Measurements from ENCODE around the gene RHOA.
"Not testable (repeated sequence)": the region's sequence is repeated elsewhere in the genome, so short reads cannot be mapped to it uniquely, and the experiment has no call there.

The RHOA gene

DNA sequence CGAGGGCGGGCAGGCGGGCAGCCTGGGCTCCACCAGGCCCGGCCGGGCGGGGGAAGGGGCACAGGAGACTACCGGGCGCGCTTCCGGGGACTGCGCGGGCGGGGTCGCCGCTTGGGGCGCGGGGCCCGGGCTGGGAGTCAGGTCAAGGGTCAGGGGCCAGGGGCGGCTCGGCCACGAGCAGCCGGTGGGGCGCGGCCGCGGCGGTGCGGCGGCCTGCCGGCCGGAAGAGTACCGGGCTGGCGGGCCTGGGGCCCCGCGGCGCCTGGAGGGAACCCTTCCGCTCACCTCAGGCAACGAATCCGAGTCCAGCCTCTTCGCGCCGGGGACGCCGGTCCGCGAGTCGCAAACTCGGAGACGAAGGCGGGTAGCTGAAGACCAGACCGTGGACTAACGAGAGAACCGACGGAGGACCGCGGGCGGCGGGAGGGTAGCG, 225 bp downstream of the RHOA start:
- no peak for DNase-seq (ENCODE audit: low spot score)

DNA sequence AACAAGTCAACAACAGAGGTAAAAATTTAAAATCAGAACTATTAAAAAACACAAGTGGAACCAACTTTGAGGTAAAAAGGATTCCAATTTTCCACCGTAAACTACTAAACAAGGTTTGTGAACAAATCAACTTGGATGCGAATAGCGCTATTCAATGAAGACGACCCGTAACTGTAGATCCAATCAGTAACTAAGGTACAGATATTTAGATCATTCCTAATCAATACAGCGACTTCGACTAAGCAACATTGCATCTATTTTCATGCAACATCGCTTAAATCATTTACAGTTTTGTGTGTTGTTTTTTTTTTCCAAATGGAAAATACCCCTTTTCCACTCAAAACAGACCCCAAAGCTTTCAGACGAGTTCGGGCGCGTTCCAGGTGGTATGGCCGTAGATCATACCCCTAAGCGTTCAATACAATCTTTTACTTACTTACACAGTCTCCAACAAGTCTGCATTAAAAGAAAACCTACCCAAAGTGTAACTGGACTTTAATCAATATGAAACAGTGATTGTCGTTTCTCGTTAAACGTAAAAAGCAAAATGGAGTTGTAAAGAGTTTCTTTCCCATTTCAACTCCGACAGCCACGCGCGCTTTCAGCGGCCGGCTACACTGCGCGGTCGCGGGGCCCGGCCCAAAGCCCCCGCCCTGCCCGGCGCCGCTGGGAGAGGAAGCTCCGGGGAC, 786 bp downstream of the RHOA start:
- DNase-seq (ENCODE audit: low spot score): no peak

DNA sequence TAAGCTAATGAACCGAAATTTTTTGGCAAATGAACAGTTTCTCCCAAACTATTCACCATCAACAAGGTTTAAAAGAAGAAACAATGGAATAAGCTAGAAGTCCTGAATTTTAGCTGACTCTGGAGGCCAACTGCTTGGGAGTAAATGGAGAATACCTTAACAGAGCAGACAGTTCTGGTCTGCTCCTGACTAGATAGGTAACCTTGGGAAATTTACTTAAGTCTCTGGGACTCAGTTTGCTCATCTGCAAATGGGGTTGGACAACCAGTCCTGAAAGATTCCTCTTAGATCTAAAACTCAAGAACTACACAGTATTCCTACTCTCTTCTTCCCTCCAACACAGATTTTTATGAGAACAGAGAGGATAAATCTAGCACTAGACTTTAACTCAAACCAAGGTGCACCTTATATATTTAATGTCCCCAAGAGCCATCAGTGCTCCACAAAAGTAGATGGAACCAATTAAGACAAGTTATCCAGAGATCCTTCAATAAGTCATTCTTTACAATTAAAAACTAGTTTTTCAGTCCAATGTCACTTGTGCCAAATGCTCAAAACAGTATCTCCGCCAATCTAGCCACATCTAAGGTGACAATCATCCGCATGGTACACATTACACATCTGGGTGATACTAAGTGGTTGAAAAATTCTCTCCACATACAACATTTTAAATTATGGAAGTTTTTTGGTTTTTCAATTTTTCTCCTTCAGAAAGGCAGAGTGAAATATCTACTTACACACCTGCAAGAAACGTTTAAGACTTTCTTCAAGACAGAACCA, 1.5 kb downstream of the RHOA start:
- DNase-seq (ENCODE audit: low spot score): no peak

DNA sequence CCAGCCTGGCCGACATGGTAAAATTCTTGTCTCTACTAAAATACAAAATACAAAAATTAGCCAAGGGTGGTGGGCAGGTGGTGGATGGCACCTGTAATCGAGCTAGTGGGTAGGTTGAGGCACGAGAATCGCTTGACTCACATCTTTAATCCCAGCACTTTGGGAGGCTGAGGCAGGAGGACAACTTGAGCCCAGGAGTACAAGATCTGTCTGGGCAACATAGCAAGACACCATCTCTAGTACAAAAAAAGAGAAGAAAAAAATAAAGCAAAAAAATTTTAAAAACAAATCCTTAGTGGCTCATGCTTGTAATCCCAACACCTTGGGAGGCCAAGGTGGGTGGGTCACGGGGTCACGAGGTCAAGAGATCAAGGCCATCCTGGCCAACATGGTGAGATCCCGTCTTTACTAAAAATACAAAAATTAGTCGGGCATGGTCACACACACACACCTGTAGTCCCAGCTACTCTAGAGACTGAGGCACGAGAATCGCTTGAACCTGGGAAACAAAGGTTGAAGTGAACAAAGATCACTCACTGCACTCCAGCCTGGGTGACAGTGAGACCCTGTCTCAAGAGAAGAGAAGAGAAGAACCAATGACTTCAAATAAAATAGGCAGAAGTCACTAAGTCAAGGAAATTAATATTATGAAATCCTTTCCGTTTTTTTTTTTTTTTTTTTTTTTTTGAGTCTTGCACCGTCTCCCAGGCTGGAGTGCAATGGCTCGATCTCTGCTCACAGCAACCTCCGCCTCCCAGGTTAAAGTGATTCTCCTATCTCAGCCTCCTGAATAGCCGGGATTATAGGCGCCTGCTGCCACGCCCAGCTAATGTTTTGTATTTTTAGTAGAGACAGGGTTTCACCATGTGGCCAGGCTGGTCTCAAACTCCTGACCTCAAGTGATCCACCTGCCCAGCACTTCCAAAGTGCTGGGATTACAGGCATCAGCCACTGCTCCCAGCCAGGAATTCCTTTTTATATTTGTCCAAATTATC, 4.9 kb downstream of the RHOA start:
- no peak for DNase-seq (ENCODE audit: low spot score)

DNA sequence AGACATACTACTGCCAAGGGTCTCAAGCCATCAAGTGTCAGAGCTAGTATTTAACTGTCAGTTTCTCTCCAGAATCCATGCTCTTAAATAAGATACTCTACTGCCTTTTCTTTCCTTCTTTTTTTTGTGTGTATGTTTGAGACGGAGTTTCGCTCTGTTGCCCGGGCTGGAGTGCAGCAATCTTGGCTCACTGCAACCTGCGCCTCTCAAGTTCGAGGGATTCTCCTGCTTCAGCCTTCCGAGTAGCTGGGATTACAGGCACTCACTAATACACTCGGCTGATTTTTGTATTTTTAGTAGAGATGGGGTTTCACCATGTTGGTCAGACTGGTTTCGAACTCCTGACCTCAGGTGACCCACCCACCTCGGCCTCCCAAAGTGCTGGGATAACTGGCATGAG, 6.2 kb downstream of the RHOA start:
- DNase-seq (ENCODE audit: low spot score): not testable (repeated sequence)

DNA sequence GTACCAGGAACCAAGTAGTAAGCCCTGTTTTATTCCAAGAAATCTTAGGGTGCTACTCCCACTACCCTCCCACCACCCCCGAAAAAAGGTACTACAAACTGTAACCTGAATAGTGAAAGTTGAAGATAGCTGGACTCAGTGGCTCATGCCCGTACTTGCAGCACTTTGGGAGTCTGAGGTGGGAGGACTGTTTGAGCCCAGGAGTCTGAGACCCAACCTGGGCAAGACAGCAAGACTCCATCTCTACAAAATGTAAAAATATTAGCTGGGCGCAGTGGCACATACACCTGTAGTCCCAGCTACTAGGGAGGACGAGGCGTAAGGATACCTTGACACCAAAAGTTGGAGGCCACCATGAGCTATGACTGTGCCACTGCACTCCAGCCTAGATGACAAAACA, 7.9 kb downstream of the RHOA start:
- no peak for DNase-seq (ENCODE audit: low spot score)

DNA sequence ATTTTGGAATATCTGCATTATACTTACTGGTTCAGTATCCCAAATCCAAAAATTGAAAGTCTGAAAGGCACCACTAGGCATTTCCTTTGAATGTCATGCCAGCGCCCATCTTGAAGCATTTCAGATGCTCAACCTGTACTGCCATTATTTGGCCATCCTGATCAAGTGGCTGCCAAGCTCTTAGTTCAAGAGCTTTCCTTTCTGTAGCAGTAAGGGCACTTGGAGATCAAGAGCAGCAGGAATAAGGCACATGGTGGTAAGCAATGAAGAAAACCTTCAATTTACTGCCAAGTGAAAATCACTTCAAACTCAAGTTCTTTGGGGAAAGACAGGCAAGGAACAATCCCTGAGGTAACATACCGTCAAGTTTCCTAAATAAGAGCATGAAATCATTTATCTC, 10.0 kb downstream of the RHOA start:
- no peak for DNase-seq (ENCODE audit: low spot score)

DNA sequence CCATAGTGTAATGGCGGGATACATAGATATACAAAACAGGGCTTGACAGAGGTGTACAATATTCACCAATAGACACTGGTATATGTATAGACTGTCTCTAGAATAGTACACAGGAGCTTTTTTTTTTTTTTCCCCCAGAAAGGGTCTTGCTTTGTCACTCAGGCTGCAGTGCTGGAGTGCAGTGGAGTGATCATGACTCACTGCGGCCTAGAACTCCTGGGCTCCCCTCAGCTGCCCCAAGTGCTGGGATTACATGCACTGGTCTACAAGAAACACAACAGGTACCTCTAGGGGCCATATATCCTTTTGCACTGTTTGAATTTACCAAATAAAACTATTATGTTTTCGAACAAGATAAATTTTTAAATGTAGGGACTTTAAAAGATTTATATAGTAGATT, 12.3 kb downstream of the RHOA start:
- DNase-seq (ENCODE audit: low spot score): no peak

DNA sequence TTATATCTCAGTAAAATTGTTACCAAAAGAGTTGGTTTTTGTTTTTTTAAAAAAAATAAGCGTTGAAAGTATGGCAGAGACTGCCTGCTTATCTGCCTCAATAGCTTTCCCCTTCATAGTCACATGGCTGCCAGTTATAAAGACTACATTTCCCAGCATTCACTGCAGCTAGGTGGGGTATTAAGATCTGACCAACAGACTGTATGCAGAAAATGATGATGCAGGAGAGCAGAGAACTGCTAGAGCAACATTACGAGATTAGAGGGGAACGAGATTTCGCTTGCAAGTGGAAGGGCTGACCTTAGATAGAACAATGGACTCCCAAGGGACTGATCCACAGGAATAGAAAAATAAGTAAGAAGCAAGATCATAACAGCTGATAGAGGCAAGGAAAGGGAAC, 14.3 kb downstream of the RHOA start:
- DNase-seq (ENCODE audit: low spot score): no peak

DNA sequence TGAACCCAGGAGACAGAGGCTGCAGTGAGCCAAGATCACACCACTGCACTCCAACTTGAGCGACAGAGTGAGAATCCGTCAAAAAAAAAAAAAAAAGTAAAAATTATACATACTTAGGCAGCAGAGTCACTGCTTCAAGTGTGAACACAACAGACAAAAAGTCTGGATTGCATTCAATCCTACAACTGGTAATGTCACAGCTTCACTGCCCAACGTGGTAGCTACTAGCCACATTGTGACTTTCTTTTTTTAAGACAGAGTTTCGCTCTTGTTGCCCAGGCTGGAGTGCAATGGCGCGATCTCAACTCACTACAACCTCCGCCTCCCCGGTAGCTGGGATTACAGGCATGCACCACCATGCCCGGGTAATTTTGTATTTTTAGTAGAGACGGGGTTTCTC, 20.5 kb downstream of the RHOA start:
- not testable (repeated sequence) for DNase-seq (ENCODE audit: low spot score)

DNA sequence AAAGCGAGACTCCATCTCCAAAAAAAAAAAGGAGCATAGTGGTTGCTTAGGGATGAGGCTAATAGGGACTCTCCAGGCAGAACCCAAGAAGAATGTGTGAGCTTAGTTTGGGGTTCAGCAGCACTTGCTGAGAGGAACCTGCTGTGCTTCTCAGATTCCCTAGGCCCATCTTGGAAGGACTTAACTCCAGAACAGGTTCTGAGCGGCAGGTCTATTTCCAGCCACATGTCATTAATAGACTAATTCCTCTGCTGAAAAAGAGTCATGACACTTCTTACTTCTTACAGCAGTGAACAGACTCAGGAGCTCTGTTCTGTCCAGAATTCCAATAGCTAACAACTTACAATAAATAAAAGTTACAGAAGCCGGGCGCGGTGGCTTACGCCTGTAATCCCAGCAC, 22.5 kb downstream of the RHOA start:
- no peak for DNase-seq (ENCODE audit: low spot score)

DNA sequence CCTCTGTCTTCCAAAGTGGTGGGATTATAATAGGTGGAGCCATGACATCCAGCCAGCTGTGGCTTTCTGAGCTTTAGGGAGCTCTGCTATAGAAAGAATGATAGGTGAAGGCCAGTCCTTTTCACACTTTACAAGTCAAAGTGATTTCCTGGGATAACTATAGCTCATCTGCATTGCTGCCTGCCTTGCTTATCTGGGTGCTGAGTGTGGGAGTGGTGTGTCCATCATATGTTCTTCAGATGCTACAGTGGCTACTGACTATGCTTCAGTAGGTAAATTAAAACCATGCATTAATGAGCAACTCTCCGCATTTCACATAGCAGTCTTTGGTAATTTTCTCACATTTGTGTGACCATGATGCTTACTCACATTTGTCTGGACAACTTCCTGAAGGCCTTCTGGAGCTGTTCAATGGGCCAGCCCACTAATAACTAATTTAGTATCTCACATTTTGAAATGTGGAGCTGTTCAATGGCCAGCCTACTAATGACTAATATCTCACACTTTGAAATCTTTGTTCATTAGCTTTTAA, 23.4 kb downstream of the RHOA start:
- no peak for DNase-seq (ENCODE audit: low spot score)

DNA sequence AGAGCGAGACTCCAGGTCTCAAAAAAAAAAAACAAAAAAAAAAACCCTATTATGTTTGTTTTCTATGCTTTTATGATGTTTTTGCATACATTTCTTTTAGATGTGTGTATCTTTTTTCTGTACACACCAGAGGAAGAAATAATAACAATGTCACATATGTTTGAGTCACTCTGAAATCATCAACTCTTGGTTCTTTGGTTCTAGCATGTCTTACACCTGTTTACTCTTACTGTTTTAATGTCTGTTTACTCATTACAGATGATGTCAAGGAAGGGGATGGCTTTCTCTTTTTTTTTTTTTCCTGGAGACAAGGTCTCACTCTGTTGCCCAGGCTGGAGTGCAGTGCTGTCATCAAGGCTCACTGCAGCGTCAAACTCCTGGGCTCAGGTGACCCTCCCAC, 24.1 kb downstream of the RHOA start:
- no peak for DNase-seq (ENCODE audit: low spot score)

DNA sequence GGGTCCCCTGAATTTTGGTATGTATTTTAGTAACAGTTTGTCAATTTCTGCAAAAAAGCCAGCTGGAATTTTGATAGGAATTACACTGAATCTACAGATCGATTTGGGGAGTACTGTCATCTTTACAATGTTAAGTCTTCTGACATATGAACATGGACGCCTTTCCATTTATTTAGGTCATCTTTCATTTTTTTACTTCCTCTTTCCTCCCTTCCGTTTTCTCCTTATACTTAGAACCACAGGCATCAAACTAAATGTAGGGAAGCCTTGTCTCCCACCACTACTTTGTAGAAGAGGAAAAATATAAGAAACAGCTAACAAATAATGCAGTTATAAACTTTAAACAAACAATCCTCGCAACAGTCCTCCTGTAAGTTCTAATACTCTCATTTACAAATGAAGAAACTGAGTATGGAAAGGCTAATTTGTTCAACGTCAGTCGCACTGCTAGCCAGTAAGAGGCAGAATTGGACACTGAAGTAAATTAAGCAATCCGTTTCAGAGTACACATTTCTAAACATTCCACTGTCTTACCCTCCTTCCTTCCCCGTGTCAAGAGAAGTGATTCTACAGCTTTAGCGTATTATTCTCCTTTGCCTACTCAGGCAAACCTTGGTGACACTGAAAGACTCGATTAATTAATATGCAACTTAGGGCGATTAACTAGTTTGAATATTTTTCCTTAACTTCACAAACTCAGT, 25.6 kb downstream of the RHOA start:
- no peak for DNase-seq (ENCODE audit: low spot score)

DNA sequence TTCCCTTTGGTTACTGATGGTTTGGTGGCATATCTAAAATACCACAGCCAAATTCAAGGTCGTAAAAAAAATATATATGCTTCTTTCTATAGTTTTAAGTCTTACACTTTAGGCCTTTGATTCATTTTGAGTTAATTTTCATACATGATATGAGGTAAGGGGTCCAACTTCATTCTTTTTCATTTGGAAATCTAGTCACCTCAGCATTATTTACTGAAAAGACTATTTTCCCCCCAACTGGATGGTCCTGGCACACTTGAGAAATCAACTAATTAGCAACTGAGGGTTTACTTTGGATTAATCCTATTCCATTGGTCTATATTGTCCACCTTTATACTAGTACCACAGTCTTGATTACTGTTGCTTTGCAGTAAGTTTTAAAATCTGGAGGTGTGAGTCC, 26.2 kb downstream of the RHOA start:
- DNase-seq (ENCODE audit: low spot score): no peak

DNA sequence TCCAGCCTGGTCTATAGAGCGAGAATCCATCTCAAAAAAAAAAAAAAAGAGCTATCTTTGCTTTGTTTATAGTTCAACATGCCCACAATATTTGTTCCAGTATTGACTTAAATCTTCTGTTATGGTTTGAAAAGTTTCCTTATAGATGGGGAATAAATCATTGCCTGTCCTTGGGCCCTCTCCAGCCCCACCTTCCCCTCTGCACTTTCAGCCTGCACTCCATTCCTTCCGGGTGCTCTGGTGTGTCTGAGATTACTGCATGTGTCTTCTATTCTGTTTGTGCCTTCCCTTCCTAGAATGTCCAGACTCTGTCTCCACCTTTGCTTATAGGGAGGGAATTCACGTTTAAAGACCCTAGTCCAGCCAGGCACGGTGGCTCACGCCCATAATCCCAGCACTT, 28.4 kb downstream of the RHOA start:
- no peak for DNase-seq (ENCODE audit: low spot score)

DNA sequence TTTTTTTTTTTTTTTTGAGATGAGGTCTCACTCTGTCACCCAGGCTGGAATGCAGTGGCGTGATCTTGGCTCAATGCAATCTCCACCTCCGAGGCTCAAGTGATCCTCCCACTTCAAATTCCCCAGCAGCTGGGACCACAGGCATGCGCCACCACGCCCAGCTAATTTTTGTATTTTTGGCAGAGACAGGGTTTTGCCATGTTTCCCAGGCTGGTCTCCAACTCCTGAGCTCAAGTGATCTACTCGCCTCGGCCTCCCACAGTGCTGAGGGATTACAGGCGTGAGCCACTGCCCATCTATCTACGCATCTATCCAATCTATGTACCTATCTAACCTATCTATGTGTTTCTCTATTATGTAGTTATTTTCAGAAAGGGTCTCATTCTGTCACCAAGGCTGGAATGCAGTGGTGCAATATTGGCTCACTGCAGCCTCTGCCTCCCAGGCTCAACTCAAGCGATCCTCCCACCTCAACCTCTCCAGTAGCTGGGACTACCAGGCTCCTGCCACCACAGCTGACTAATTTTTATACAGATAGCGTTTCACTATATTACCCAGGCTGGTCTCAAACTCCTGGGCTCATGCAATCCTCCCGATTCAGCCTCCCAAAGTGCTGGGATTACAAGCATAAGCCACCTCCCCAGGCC, 33.4 kb downstream of the RHOA start:
- no peak for DNase-seq (ENCODE audit: low spot score)

DNA sequence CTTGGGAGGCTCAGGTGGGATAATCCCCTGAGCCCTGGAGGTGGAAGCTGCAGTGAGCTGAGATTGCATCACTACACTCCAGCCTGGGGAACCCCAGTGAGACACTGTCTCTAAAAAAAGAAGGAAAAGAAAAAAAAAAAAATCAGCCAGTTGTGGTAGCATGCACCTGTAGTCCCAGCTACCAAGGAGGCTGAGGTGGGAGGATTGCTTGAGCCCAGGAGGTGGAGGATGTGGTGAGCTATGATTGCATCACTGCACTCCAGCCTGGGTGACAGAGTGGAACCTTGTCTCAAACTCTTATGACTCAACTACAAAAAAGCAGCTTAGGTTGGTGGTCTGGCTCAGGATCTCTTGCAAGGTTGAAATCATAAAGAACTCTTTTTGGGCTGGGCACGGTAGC, 34.3 kb downstream of the RHOA start:
- no peak for DNase-seq (ENCODE audit: low spot score)

DNA sequence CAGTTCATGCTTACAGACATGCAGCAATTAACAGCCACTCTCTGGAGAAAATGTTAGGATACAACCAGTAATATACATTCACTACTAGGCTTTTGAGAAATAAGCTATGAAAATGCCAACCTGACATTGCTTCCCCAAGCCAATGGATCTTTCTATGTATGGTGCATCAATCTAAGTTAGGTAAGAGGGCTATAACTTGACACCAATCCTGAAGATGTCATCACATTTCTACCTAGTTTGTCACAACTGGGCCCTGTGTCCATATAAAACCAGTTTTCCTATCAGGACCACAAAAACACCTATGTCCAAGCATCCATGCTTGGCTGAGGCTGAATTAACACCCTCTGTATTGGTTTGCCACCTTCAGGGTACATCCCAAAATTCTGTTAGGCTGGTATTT, 39.8 kb downstream of the RHOA start:
- no peak for DNase-seq (ENCODE audit: low spot score)

DNA sequence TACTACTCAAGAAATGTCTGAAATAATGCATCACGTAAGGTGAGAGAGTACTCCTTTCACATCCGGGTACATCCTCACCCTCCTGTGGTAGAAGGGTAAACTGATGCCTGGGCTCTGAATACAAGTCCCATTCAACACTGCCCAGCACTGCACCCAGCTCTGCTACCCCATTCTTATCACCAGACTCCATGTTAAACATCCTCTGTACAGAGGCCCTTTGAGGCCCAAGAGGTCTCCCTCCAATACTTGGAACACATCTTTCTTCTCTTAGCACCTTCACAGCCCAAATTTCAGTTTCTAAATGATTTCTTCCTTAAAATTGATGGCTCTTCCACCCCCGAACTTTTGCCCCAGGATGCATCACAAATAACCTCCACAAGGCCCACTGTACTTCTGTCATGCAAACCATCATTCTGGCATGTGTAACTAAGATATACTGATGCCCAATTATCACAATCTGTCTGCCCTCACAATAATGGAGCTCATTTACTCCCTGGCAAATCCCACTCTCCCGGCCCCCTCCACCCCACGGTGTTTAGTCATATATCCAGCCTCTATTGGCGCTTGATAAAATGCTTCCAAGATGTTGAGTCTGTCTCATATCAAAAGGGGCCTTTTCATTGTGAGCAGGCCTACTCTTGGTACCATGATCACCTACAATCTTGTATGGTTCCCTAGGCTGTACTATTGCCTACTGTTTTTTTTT, 41.0 kb downstream of the RHOA start:
- DNase-seq (ENCODE audit: low spot score): no peak

DNA sequence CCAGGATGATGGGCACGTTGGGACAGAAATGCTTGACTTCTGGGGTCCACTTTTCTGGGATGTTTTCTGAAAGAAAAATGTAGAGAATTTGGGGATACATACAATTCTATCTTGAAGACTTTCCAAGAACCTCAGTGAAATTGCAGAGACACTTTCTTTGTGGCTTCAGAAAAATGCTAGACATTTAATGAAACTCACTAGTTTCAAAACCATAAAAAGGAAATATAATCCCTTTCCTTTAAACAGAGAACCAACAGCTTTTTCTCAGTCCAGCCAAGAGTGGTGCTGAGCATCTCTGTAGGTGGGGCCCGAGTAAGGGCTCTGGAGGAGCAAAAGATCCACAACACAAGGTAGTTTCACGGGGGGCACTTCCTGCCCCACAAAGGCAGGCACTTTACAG, 49.2 kb downstream of the RHOA start:
- no peak for DNase-seq (ENCODE audit: low spot score)
